OCI-LY1 (cell line): ENCODE results near the gene GRIN2A.

Experiments
- EZH2 ChIP-seq: fragments of 200-600 bp; sonication (generic), shearing (Covaris generic); IDR thresholded peaks from 2 replicates; pipeline ENCODE4 v1.8.0; 2017; ENCODE audit warnings: borderline replicate concordance, mixed run types, mild to moderate bottlenecking, antibody characterized with exemption, low read length, moderate library complexity, mixed read lengths
- TF ChIP-seq, protein P1 (sequence below): fragments of 200-600 bp; sonication (generic), shearing (Covaris generic); IDR thresholded peaks from 2 replicates; pipeline ENCODE4 v1.5.1; 2017; ENCODE audit warnings: mild to moderate bottlenecking, antibody characterized with exemption, low read length, moderate library complexity, mixed read lengths

DNA sequence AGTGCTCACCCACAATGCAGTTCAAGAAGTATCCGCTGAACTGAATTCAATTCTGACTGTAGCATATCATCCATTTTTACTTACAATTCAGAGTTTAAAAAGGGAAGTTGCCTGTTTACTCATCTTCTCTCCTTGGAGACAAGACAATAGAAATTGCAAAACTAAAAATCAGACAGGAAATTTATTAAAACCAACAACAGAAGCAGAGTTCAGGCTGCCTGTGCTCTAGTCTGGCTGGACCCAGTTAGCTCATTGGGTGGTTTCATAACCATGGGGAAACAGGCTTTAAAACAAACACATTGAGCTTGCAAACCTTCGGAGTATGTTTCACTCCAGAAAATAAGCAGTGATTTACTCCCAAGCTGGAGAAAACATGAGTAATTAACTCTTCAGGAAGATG lies 321.4 kb downstream of the GRIN2A start:
- TF ChIP-seq EZH2, result no peak
- TF ChIP-seq, protein P1, sequence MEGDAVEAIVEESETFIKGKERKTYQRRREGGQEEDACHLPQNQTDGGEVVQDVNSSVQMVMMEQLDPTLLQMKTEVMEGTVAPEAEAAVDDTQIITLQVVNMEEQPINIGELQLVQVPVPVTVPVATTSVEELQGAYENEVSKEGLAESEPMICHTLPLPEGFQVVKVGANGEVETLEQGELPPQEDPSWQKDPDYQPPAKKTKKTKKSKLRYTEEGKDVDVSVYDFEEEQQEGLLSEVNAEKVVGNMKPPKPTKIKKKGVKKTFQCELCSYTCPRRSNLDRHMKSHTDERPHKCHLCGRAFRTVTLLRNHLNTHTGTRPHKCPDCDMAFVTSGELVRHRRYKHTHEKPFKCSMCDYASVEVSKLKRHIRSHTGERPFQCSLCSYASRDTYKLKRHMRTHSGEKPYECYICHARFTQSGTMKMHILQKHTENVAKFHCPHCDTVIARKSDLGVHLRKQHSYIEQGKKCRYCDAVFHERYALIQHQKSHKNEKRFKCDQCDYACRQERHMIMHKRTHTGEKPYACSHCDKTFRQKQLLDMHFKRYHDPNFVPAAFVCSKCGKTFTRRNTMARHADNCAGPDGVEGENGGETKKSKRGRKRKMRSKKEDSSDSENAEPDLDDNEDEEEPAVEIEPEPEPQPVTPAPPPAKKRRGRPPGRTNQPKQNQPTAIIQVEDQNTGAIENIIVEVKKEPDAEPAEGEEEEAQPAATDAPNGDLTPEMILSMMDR, result no peak
